Chondrocyte (in vitro differentiated cells): ENCODE data around the gene NFX1. TPM values are rescaled to one million over a fixed set of nuclear protein-coding genes. Genes with fewer than 3 reads are reported as not detected.

Experiments
- DNase-seq: peaks from one replicate; pipeline ENCODE4 v3.0.0; 2021; ENCODE audit warnings: mixed read lengths, low spot score
- H3K27ac Mint-ChIP-seq: one replicate; pipeline ENCODE4 v1.8.0; 2021; ENCODE audit warnings: mild to moderate bottlenecking, moderate library complexity, mixed read lengths; ENCODE audit not compliant: unreplicated experiment
- H3K27me3 Mint-ChIP-seq: 2 replicates; pipeline ENCODE4 v1.8.0; 2021; ENCODE audit warnings: low read depth, mixed read lengths
- H3K36me3 Mint-ChIP-seq: 2 replicates; pipeline ENCODE4 v1.8.0; 2021; ENCODE audit warnings: low read depth, mixed read lengths
- H3K4me1 Mint-ChIP-seq: 2 replicates; pipeline ENCODE4 v1.8.0; 2021; ENCODE audit warnings: low read depth, mild to moderate bottlenecking, mixed read lengths
- H3K4me3 Mint-ChIP-seq: one replicate; pipeline ENCODE4 v1.8.0; 2021; ENCODE audit warnings: mild to moderate bottlenecking, moderate library complexity, mixed read lengths; ENCODE audit not compliant: unreplicated experiment
- H3K9me3 Mint-ChIP-seq: 2 replicates; pipeline ENCODE4 v1.8.0; 2021; ENCODE audit warnings: low read depth, mixed read lengths
- CTCF ChIP-seq: fragments of 200-600 bp; sonication (generic); IDR thresholded peaks from 2 replicates; pipeline ENCODE4 v1.5.0; 2021; ENCODE audit warnings: antibody characterized with exemption, mild to moderate bottlenecking, moderate library complexity
- total RNA-seq: library from RNA; stranded (reverse); gene quantifications from 3 replicates; pipeline ENCODE4 v1.2.1, GENCODE V29; 2021

Gene NFX1
- total RNA-seq, 1 donor from 2014 or later = 28.4 TPM

GRCh38 chr9:33254211-33254610 lies 36.1 kb upstream of the NFX1 start:
- Mint-ChIP-seq H3K27ac (no peak overlapping the region), H3K4me3 (no peak overlapping the region), H3K4me1 (no peaks in the 10 kb centered on the region), H3K27me3 (no peaks in the 10 kb centered on the region), H3K9me3 (no peaks in the 10 kb centered on the region), H3K36me3 (peaks cover 33% of the 10 kb centered on the region)
- TF ChIP-seq CTCF = no peak
- DNase-seq = no peak

- no peaks in the 10 kb centered on the region for H3K4me1 Mint-ChIP-seq
- peaks cover 38% of the 10 kb centered on the region for H3K36me3 Mint-ChIP-seq
- H3K27ac Mint-ChIP-seq = no peak overlapping the region
- H3K4me3 Mint-ChIP-seq = no peak overlapping the region
- no peak for TF ChIP-seq CTCF
- no peak for DNase-seq
- H3K27me3 Mint-ChIP-seq = no peaks in the 10 kb centered on the region
- H3K9me3 Mint-ChIP-seq = no peaks in the 10 kb centered on the region
These were observed 35.3 kb upstream of the NFX1 start for GRCh38 chr9:33255014-33255413.

- no peaks in the 10 kb centered on the region for H3K4me1 Mint-ChIP-seq
- TF ChIP-seq CTCF = no peak
- no peak for DNase-seq
- H3K9me3 Mint-ChIP-seq = no peaks in the 10 kb centered on the region
- no peak overlapping the region for H3K4me3 Mint-ChIP-seq
- H3K27me3 Mint-ChIP-seq = no peaks in the 10 kb centered on the region
- H3K36me3 Mint-ChIP-seq = peaks cover 42% of the 10 kb centered on the region
- no peak overlapping the region for H3K27ac Mint-ChIP-seq
These were observed 34.8 kb upstream of the NFX1 start for GRCh38 chr9:33255471-33255870.

DNA sequence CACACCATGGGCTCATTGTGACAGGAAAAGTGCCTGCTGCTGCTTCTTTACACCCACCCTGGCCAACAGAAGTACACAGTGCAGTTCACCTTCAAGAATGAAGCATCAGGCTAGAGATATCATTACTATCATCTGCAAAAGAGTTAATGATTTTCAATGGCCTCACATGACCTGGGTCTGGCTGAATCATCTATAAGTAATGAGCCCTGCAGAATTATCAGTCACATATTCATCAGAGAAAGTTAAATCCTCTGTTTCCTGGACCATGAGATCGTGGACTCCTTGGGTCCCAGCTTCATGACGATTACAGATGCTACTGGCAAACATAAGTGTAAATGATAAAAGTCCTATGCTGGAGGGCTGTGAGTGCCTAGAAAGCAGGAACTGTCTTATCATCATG lies 34.1 kb upstream of the NFX1 start:
- Mint-ChIP-seq H3K36me3 (peaks cover 48% of the 10 kb centered on the region), H3K4me1 (no peaks in the 10 kb centered on the region), H3K9me3 (no peaks in the 10 kb centered on the region), H3K27me3 (no peaks in the 10 kb centered on the region), H3K27ac (no peak overlapping the region), H3K4me3 (no peak overlapping the region)
- TF ChIP-seq CTCF = no peak
- no peak for DNase-seq

GRCh38 chr9:33257276-33257675 lies 33.0 kb upstream of the NFX1 start:
- Mint-ChIP-seq H3K36me3 (peaks cover 51% of the 10 kb centered on the region), H3K4me3 (no peak overlapping the region), H3K27me3 (no peaks in the 10 kb centered on the region), H3K27ac (no peak overlapping the region), H3K4me1 (no peaks in the 10 kb centered on the region), H3K9me3 (no peaks in the 10 kb centered on the region)
- TF ChIP-seq CTCF = no peak
- DNase-seq = no peak
